HepG2 (cell line): ENCODE measurements around the gene KIAA0825. TPM values are rescaled to one million over a fixed set of nuclear protein-coding genes. Genes with fewer than 3 reads are reported as not detected.

Experiments
- ATAC-seq: fragments of 200-7000 bp; cut with Tn5 transposase; 3 replicates; pipeline ENCODE4 v1.9.1; 2020; ENCODE audit warnings: mild to moderate bottlenecking, moderate library complexity
- BruUV-seq: library from RNA; stranded (reverse); fragments of 400-500 nt; replicated peaks from 2 replicates; lab custom pipeline; 2021; lab: Mats Ljungman, UMichigan
- CTCF ChIA-PET: fragments of 300-600 bp; formaldehyde crosslinking; extraction: SDS; loops from one replicate; lab custom pipeline; 2021; ENCODE audit warnings: low total read pairs, inconsistent platforms, low intra/inter-chr PET ratio; lab: Yijun Ruan, JAX
- POLR2A ChIA-PET: fragments of 350-600 bp; sonication (Branson Sonifier 250); formaldehyde crosslinking; loops from one replicate; lab custom pipeline; 2020; ENCODE audit warnings: antibody characterized with exemption, inconsistent platforms; lab: Yijun Ruan, JAX
- DNase-seq: peaks from one replicate; pipeline ENCODE4 v3.0.0-alpha.2; 2015; ENCODE audit warnings: low spot score
- FAIRE-seq: peaks from 3 replicates; lab custom pipeline; 2011; peaks lifted over from hg19 to GRCh38; lab: Jason Lieb, UNC
- H2AFZ ChIP-seq: one replicate; pipeline ENCODE4 v1.6.1; 2011; ENCODE audit warnings: low read length, inconsistent platforms
- H3K27ac ChIP-seq: fragments of 300-600 bp; 3 replicates; pipeline ENCODE4 v1.8.0; 2011; ENCODE audit warnings: mixed run types, mild to moderate bottlenecking, mixed read lengths, low read length, inconsistent platforms; ENCODE audit not compliant: insufficient read depth; ENCODE audit errors: extremely low read length
- H3K27me3 ChIP-seq, 2 experiments: fragments of 200-600 bp in 1 of 2; 2 replicates in 1 of 2; 3 replicates in 1 of 2; pipeline versions ENCODE4 v1.6.0 to v1.8.0; 2011; ENCODE audit warnings: low read length in 2 of 2, mild to moderate bottlenecking in 2 of 2, moderate library complexity in 2 of 2, inconsistent platforms in 1 of 2; ENCODE audit not compliant: insufficient read depth in 2 of 2, control insufficient read depth in 1 of 2
- H3K36me3 ChIP-seq, 2 experiments: fragments of 200-600 bp in 1 of 2; replicated peaks in 1 of 2; 2 replicates in 1 of 2; 3 replicates in 1 of 2; pipeline versions ENCODE4 v1.5.1 to v1.8.0; 2011; ENCODE audit warnings: low read length in 2 of 2, inconsistent platforms in 1 of 2; ENCODE audit not compliant: insufficient read depth in 2 of 2, control insufficient read depth in 1 of 2
- H3K4me1 ChIP-seq: 2 replicates; pipeline ENCODE4 v1.5.1; 2012; ENCODE audit warnings: low read length, inconsistent platforms; ENCODE audit not compliant: insufficient read depth
- H3K4me2 ChIP-seq: 2 replicates; pipeline ENCODE4 v1.6.0; 2011; ENCODE audit warnings: low read depth, low read length, inconsistent platforms
- H3K4me3 ChIP-seq, 3 experiments: fragments of 200-600 bp in 1 of 3; sonication (generic), shearing (Covaris generic) in 1 of 3; replicated peaks in 1 of 3; 2 replicates each; pipeline ENCODE4 v1.5.1; 2011 to 2016; ENCODE audit warnings: low read length in 3 of 3, inconsistent platforms in 2 of 3, low read depth in 2 of 3, mild to moderate bottlenecking in 2 of 3, control low read depth in 1 of 3, mixed read lengths in 1 of 3; ENCODE audit not compliant: insufficient read depth in 1 of 3
- H3K79me2 ChIP-seq: one replicate; pipeline ENCODE4 v1.6.1; 2011; ENCODE audit warnings: low read length, inconsistent platforms; ENCODE audit not compliant: insufficient read depth
- H3K9ac ChIP-seq: 2 replicates; pipeline ENCODE4 v1.6.0; 2011; ENCODE audit warnings: mild to moderate bottlenecking, low read depth, low read length, inconsistent platforms; ENCODE audit not compliant: insufficient read depth
- H3K9me3 ChIP-seq: 2 replicates; pipeline ENCODE4 v1.5.1; 2012; ENCODE audit warnings: mild to moderate bottlenecking, low read length
- H4K20me1 ChIP-seq: 2 replicates; pipeline ENCODE4 v1.6.0; 2011; ENCODE audit warnings: inconsistent platforms, mild to moderate bottlenecking, low read length, moderate library complexity; ENCODE audit not compliant: insufficient read depth
- BRD4 ChIP-seq: sonication (generic); formaldehyde crosslinking; IDR thresholded peaks from 2 replicates; pipeline ENCODE4 v1.4.0; 2020; ENCODE audit warnings: missing genetic modification reagents
- CCAR2 ChIP-seq: fragments of 200-400 bp; formaldehyde crosslinking; optimal IDR thresholded peaks from 2 replicates; pipeline ENCODE3; 2018; ENCODE audit warnings: low read depth, mild to moderate bottlenecking, low read length, moderate library complexity
- CSRNP1 ChIP-seq: sonication (generic); formaldehyde crosslinking; IDR thresholded peaks from 2 replicates; pipeline ENCODE4 v1.8.1; 2023; ENCODE audit warnings: mild to moderate bottlenecking, missing genetic modification reagents
- GMEB1 ChIP-seq: sonication (generic); formaldehyde crosslinking; IDR thresholded peaks from 2 replicates; pipeline ENCODE4 v1.5.1; 2020; ENCODE audit warnings: missing genetic modification reagents, mild to moderate bottlenecking, borderline replicate concordance
- HOXA3 ChIP-seq: sonication (generic); formaldehyde crosslinking; IDR thresholded peaks from 2 replicates; pipeline ENCODE4 v1.5.0; 2020; ENCODE audit warnings: missing genetic modification reagents
- IKZF4 ChIP-seq: sonication (generic); formaldehyde crosslinking; IDR thresholded peaks from 2 replicates; pipeline ENCODE4 v1.5.1; 2020; ENCODE audit warnings: borderline replicate concordance, mild to moderate bottlenecking, low read depth, missing genetic modification reagents; ENCODE audit errors: not compliant biosample characterization
- ISX ChIP-seq: sonication (generic); formaldehyde crosslinking; conservative IDR thresholded peaks from 2 replicates; pipeline ENCODE4 v1.5.0; 2020; ENCODE audit warnings: missing genetic modification reagents
- NR2F1 ChIP-seq, 2 experiments: fragments of 450-650 bp in 1 of 2; formaldehyde crosslinking in 1 of 2; IDR thresholded peaks; 2 replicates each; pipeline versions ENCODE4 v1.5.0 to v1.6.1; 2016 to 2020; ENCODE audit warnings: mild to moderate bottlenecking in 1 of 2, missing compliant biosample characterization in 1 of 2, missing genetic modification reagents in 1 of 2, moderate library complexity in 1 of 2
- PAXIP1 ChIP-seq: sonication (generic); formaldehyde crosslinking; conservative IDR thresholded peaks from 2 replicates; pipeline ENCODE4 v1.4.0; 2020; ENCODE audit warnings: mild to moderate bottlenecking, missing genetic modification reagents, moderate library complexity
- ZNF230 ChIP-seq: sonication (generic); formaldehyde crosslinking; IDR thresholded peaks from 2 replicates; pipeline ENCODE4 v1.4.0; 2020; ENCODE audit warnings: mild to moderate bottlenecking, missing genetic modification reagents
- ZNF30 ChIP-seq: sonication (generic); formaldehyde crosslinking; IDR thresholded peaks from 2 replicates; pipeline ENCODE4 v1.5.0; 2020; ENCODE audit warnings: mild to moderate bottlenecking, missing genetic modification reagents
- ZNF350 ChIP-seq: sonication (generic); formaldehyde crosslinking; IDR thresholded peaks from 2 replicates; pipeline ENCODE4 v1.4.0; 2020; ENCODE audit warnings: mild to moderate bottlenecking, low read depth, missing genetic modification reagents, borderline replicate concordance
- ZNF431 ChIP-seq: sonication (generic); formaldehyde crosslinking; IDR thresholded peaks from 2 replicates; pipeline ENCODE4 v1.9.0; 2022; ENCODE audit warnings: missing genetic modification reagents, low read depth, mild to moderate bottlenecking, borderline replicate concordance
- ZNF556 ChIP-seq: sonication (generic); formaldehyde crosslinking; IDR thresholded peaks from 2 replicates; pipeline ENCODE4 v1.4.0; 2020; ENCODE audit warnings: mild to moderate bottlenecking, missing genetic modification reagents, borderline replicate concordance
- ZNF614 ChIP-seq: IDR thresholded peaks from 2 replicates; pipeline ENCODE4 v1.6.1; 2018; ENCODE audit warnings: missing biosample characterization, missing genetic modification reagents, inconsistent platforms, borderline replicate concordance
- WGBS: methylation state at CpG from one replicate; pipeline ENCODE4 v1.1.6; 2017; ENCODE audit warnings: low lambda C conversion rate; 5-methylcytosine and 5-hydroxymethylcytosine counted together
- in situ Hi-C: cut with HindIII; loops from 2 replicates; pipeline ENCODE4 v1.10.0; 2017; ENCODE audit warnings: low pct_unique_long_range_greater_than_20kb; ENCODE audit not compliant: extremely low pct_ligation_motif_present
- intact Hi-C: fragments of 100-400 bp; cut with micrococcal nuclease; formaldehyde crosslinking; loops from one replicate; pipeline ENCODE4 v1.10.0; 2022; ENCODE audit not compliant: unreplicated experiment
- polyA plus RNA-seq, 8 experiments: library from polyadenylated mRNA; depleted of rRNA in 3 of 8; stranded (reverse) in 7 of 8; unstranded in 1 of 8; fragments of >200 nt; fragmentation: Illumina TruSeq in 4 of 8; extraction: Trizol in 4 of 8; gene quantifications; 2 replicates each; pipeline versions ENCODE4 v1.2.1 to v1.2.3, GENCODE V29; 2011 to 2016; ENCODE audit warnings: low read depth in 4 of 8, missing spikeins in 1 of 8, mixed read lengths in 1 of 8; ENCODE audit not compliant: insufficient read depth in 1 of 8
- total RNA-seq, 5 experiments: library from RNA; depleted of rRNA; stranded (reverse); fragments of >200 nt; fragmentation: Illumina TruSeq; extraction: Trizol; gene quantifications; 2 replicates each; pipeline ENCODE4 v1.2.3, GENCODE V29; 2016; ENCODE audit warnings: low read depth in 1 of 5
- TF ChIP-seq, protein P1 (sequence below): sonication (generic); formaldehyde crosslinking; IDR thresholded peaks from 2 replicates; pipeline ENCODE4 v1.4.0; 2020; ENCODE audit warnings: low read depth, mild to moderate bottlenecking, missing genetic modification reagents

KIAA0825 gene
- total and polyA plus RNA-seq, 2 of the 13 experiments (the other 11 are each of a cell fraction or from before 2014, with no cell fraction given): 0.05 to 0.51 TPM

GRCh38 chr5:94407023-94407422 is 211.4 kb downstream of the KIAA0825 start (continued):
- no peak for TF ChIP-seq NR2F1 (CRISPR knock-in tag; IDR thresholded peaks at IDR 0.05)
- no peak for TF ChIP-seq ZNF30 (CRISPR knock-in tag)
- TF ChIP-seq ZNF230 (CRISPR knock-in tag): no peak
- TF ChIP-seq CCAR2: no peak

GRCh38 chr5:94403483-94403882 is 214.9 kb downstream of the KIAA0825 start:
- ATAC-seq: no peak
- H3K9me3 ChIP-seq: no peaks in the 10 kb centered on the region
- intact Hi-C loops (no loop called here), in situ Hi-C loops (no loop called here)
- DNase-seq: no peak
- POLR2A ChIA-PET: no interaction called here
- H3K27ac ChIP-seq: no peak overlapping the region
- no peak overlapping the region for H2AFZ ChIP-seq
- H3K27me3 ChIP-seq: no peaks in the 10 kb centered on the region; a peak in 1 of 5 replicates
- BruUV-seq: no TSS peak
- H3K9ac ChIP-seq: no peak overlapping the region
- TF ChIP-seq ZNF350 (CRISPR knock-in tag) (no peak), ISX (CRISPR knock-in tag) (no peak), GMEB1 (CRISPR knock-in tag) (no peak), HOXA3 (no peak), IKZF4 (CRISPR knock-in tag) (no peak), ZNF614 (CRISPR knock-in tag) (no peak), ZNF431 (CRISPR knock-in tag) (no peak), CSRNP1 (CRISPR knock-in tag) (no peak), PAXIP1 (CRISPR knock-in tag) (no peak), ZNF556 (no peak), BRD4 (no peak)
- TF ChIP-seq, protein P1, sequence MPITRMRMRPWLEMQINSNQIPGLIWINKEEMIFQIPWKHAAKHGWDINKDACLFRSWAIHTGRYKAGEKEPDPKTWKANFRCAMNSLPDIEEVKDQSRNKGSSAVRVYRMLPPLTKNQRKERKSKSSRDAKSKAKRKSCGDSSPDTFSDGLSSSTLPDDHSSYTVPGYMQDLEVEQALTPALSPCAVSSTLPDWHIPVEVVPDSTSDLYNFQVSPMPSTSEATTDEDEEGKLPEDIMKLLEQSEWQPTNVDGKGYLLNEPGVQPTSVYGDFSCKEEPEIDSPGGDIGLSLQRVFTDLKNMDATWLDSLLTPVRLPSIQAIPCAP (CRISPR knock-in tag): no peak
- no peaks in the 10 kb centered on the region for H3K79me2 ChIP-seq
- no peaks in the 10 kb centered on the region for H3K4me1 ChIP-seq
- FAIRE-seq: no peak
- WGBS: 25% methylated on average over 5 of the region's 5 CpGs
- H3K36me3 ChIP-seq: no peaks in the 10 kb centered on the region
- CTCF ChIA-PET: no interaction called here
- no peaks in the 10 kb centered on the region for H4K20me1 ChIP-seq
- H3K4me2 ChIP-seq: no peak overlapping the region
- no peak overlapping the region for H3K4me3 ChIP-seq
